HG03045 (cell line): ENCODE data around the gene CSRP3.

ENCODE experiments used
- ATAC-seq: cut with Tn5 transposase; IDR thresholded peaks from one replicate; pipeline ENCODE4 v1.9.1; 2021; ENCODE audit warnings: mild to moderate bottlenecking, moderate library complexity; ENCODE audit not compliant: unreplicated experiment

CSRP3 gene

GRCh38 chr11:19226378-19227195 is 24.8 kb upstream of the CSRP3 start:
- ATAC-seq: no peak

- ATAC-seq: no peak
Observed at GRCh38 chr11:19225581-19225980, 23.8 kb upstream of the CSRP3 start.

- ATAC-seq: no peak
Observed at GRCh38 chr11:19225123-19225522, 23.3 kb upstream of the CSRP3 start.

- ATAC-seq: no peak
Observed at GRCh38 chr11:19220903-19221724, 19.3 kb upstream of the CSRP3 start.

- no peak for ATAC-seq
Observed at GRCh38 chr11:19218786-19219460, 17.1 kb upstream of the CSRP3 start.

- ATAC-seq: no peak
Observed at GRCh38 chr11:19218216-19218615, 16.4 kb upstream of the CSRP3 start.

- no peak for ATAC-seq
Observed at GRCh38 chr11:19216709-19217374, 15.1 kb upstream of the CSRP3 start.

- ATAC-seq: no peak
Observed at GRCh38 chr11:19216021-19216420, 14.2 kb upstream of the CSRP3 start.

- no peak for ATAC-seq
Observed at GRCh38 chr11:19209617-19210370, 8.0 kb upstream of the CSRP3 start.

- no peak for ATAC-seq
Observed at GRCh38 chr11:19208959-19209546, 7.3 kb upstream of the CSRP3 start.

- no peak for ATAC-seq
Observed at GRCh38 chr11:19208181-19208580, 6.4 kb upstream of the CSRP3 start.

- ATAC-seq: no peak
Observed at GRCh38 chr11:19204836-19205235, 3.1 kb upstream of the CSRP3 start.

GRCh38 chr11:19200410-19201201 is 1.2 kb downstream of the CSRP3 start:
- ATAC-seq: no peak

GRCh38 chr11:19199771-19200170 is 2.0 kb downstream of the CSRP3 start:
- no peak for ATAC-seq

- ATAC-seq: no peak
Observed at GRCh38 chr11:19199048-19199447, 2.7 kb downstream of the CSRP3 start.

GRCh38 chr11:19196432-19196831 is 5.4 kb downstream of the CSRP3 start:
- ATAC-seq: no peak

GRCh38 chr11:19194620-19195308 is 7.0 kb downstream of the CSRP3 start:
- ATAC-seq: no peak

GRCh38 chr11:19193916-19194315 is 7.9 kb downstream of the CSRP3 start:
- no peak for ATAC-seq
